HG03571 (cell line): Measurements from ENCODE around the gene C1QBP.
"Not testable (repeated sequence)": the region's sequence is repeated elsewhere in the genome, so short reads cannot be mapped to it uniquely, and the experiment has no call there.

Experiments
- ATAC-seq: cut with Tn5 transposase; IDR thresholded peaks from one replicate; pipeline ENCODE4 v1.9.1; 2021; ENCODE audit not compliant: unreplicated experiment

Gene C1QBP

DNA sequence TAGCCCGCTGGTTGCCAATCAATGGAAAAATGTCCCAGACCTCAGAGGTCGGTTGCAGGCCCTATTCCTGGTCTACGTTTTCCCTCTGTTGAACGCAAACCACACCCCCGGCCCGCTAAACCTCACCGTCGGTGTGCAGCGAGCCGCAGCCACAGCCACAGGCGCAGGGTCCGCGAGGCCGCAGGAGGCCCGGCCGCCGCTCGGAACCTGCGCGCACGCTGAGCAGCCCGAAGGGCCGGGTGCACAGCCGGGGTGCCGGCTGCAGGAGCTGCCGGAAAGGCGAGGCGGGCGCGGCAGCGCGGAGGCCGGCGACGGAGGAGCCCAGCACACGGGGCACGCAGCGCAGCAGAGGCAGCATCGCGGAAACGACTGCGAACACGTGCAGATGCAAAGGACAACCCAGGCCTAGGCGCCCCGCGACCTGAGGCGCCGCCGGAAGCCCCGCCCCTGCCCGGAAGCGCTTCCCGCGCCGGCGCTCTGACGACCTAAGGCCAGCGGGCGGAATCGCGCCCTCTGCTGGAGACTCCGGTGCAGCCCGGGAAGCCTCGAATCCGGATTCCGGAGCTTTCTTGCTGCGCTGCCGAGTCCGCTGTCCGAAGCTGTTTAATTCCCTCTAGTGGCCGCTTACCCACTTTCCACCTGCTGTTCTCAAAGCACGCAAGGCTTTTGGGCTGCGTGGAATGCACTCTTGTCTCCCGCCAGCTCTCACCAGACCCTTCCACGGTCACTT, at the start of gene C1QBP:
Gene C1QBP, minus strand, starts transcription at position 440 of the 730 bp plus-strand sequence. Its CDS starts 82 bp downstream, at position 358.
- peak; percentile 77 for ATAC-seq

GRCh38 chr17:5488752-5489151, 49.8 kb upstream of the C1QBP start:
- ATAC-seq, result no peak

- ATAC-seq, result peak; percentile 86
These were observed 47.5 kb upstream of the C1QBP start, which contains the start of gene MIS12 for GRCh38 chr17:5486206-5487124. TSS of gene MIS12 (plus strand) at chr17:5486566. CDS start at chr17:5488863, 2,297 bp downstream.

DNA sequence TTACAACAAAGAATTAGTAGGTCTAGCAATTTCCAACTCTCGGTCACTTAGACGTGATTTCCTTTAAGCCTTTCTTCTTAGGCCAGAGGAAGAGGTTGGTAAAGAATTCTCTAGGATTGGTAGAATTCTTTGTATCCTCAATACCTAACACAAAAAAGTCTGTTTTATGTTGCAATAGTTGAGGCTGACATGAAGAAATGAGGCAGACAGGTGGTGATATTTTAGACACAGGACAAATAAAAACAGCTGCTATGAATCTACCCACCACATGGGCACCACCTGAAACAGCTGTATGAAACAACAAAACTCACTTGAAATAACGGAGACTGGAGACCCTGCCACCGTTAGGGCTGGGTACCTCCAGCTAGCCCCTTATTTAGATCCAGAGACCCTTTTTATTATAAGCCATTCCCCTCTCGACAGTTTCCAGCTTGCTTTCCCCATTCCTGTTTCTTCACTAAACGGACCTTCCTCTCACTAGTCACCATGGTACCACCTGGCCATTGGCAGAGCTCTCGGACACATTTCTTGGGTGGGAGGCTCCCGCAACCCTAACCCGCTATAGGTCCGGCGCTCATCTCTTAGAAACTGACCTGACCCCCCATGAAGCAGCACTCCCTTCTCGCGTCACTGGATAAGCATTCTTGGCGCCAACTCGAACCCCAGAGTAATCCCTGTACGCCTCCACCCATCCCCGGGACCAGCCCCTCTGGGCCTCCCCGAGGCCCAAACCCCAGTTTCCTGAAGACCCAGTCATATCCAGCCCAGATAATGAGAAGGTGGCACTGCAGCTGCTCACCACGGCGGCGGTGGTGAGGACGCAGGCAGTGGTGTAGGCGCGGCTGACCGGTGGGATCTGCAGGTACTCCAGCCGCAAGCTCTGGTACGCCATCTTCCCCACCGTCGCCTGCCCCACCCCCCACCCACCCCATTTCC, 46.6 kb upstream of the C1QBP start, which contains the start of gene DERL2:
Gene DERL2, minus strand, starts transcription at position 909 of the 936 bp plus-strand sequence. Its CDS starts 17 bp downstream, at position 892.
- peak; percentile 10 for ATAC-seq

DNA sequence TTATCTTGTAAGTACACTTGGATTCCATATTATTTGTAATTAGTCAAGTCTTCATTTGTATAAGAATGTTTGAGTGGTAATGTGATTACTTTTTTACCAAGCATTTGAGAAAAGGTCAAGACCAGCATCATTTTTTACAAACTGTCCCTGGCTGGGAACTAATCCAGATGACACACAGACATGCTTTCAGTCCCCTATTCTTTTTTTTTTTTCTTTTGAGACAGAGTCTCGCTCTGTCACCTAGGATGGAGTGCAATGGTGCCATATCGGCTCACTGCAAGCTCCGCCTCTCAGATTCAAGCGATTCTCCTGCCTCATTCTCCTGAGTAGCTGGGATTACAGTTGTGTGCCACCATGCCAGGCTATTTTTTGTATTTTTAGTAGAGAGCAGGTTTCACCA, 42.5 kb upstream of the C1QBP start:
- ATAC-seq, result no peak

- ATAC-seq, result no peak
These were observed 42.0 kb upstream of the C1QBP start for GRCh38 chr17:5480962-5481361.

- no peak for ATAC-seq
These were observed 40.0 kb upstream of the C1QBP start for GRCh38 chr17:5478992-5479391.

DNA sequence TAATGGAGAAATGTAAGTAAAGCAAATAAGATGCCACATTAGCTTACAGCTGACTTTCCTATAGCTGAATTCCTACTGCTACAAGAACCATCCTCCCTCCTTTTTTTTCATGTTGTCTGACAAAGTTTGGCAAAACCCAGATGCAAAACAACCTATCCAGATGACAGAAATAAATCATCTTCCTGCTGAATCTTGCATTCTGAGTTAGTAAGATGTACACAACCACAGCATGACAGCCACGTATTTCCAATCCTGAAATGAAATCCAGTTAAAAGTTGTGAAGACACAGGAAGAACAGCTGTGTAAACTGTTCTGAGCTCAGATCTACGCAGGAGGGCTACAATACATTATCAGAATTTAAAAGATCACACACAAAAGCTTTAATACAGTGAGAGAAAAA, 35.0 kb upstream of the C1QBP start:
- ATAC-seq, result no peak

- ATAC-seq, result no peak
These were observed 33.6 kb upstream of the C1QBP start for GRCh38 chr17:5472511-5472910.

GRCh38 chr17:5468075-5468473, 29.1 kb upstream of the C1QBP start:
- no peak for ATAC-seq

- no peak for ATAC-seq
These were observed 28.5 kb upstream of the C1QBP start for GRCh38 chr17:5467416-5467815.

- no peak for ATAC-seq
These were observed 27.3 kb upstream of the C1QBP start for GRCh38 chr17:5466295-5466694.

GRCh38 chr17:5464717-5465507, 26.0 kb upstream of the C1QBP start:
- no peak for ATAC-seq

DNA sequence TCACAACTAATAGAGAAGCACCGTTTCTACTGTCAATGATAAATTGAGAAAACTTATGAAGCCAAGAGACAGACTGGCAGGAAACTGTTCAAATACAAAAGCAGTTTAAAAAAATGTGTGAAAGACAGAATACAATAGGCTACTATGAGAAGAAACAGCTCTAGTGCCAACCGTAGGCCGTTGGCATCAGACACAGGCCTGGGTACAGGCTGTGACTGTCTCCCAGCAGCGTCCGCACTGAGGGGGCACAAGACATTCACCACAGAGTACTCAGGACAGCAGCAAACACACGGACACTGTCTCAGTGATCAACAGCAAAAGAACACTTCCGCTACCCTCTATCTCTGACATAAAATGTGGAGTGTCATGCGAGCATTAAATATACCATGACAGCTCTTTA, 7.8 kb upstream of the C1QBP start:
- ATAC-seq, result no peak

GRCh38 chr17:5444209-5444608, 5.3 kb upstream of the C1QBP start:
- no peak for ATAC-seq

DNA sequence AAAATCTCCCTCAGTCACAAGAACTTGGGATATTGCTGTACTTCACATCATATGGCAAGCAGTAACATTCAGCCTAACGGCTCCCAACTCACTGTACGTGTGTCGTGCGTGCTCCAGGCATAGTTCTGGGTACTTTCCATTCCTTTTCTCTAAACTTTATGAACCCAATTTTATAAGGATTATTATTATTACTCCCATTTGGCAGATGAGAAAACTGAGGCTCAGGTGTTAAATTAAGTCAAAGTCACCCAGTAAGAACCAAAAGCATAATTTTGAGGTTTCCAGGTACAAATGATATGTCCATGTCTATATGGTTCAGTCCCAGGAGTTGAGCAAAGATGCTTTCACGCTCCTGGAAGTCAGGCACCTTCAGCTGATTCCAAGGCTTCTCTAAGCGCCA, 4.8 kb upstream of the C1QBP start:
- ATAC-seq, result no peak

- no peak for ATAC-seq
These were observed 450 bp upstream of the C1QBP start for GRCh38 chr17:5439446-5439764.

DNA sequence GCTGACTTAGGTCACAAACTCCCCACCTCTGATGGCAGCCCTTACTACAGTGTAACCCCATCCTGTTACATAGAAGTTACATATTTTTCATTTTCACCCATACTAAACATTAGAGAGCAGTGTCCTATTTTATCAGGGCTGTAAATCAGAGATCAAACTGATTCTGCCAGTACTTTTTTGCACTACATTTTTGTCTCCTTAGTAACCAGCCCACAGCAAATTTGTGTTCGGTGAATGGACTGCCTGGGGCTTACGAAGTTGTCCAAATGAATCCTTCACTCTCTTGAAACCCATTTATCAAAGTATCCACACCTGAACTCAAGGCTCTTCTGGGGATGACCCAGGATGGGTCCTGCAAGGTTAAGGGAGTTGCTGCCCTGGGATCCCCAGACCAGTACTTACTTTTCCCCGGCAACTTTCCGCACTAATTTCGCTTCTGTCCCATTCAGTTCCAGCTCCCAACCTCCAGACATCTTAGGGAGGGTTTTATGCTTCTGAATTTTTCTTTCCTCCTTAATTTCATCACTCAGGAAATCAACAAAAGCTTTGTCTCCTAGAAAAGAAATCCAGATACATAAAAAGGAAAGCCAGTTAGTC, 1.1 kb downstream of the C1QBP start:
- ATAC-seq, result no peak

DNA sequence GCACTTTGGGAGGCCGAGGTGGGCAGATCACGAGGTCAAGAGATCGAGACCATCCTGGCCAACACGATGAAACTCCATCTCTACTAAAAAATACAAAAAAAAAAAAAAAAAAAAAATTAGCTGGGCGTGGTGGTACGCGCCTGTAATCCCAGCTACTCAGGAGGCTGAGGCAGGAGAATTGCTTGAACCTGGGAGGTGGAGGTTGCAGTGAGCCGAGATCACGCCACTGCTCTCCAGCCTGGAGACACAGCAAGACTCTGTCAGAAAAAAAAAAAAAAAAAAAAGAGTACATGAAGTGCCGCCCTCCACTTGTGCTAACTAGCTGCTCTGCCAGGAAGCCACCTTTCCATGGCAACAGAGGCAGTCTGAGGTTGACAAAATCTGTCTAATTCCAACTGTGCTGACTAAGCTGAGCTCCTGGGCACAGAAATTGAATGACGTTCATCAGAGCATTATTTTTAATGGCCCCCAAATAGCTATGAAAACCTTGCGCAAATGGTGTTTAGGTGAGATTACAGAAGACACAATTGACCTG, 3.1 kb downstream of the C1QBP start:
- not testable (repeated sequence) for ATAC-seq
